H1 (cell line): Measurements from ENCODE around the gene TMEM243. TPM values are rescaled to one million over a fixed set of nuclear protein-coding genes. Genes with fewer than 3 reads are reported as not detected.

Source experiments
- ATF2 ChIP-seq: IDR thresholded peaks from 2 replicates; pipeline ENCODE4 v1.6.1; 2012; ENCODE audit warnings: low read length, inconsistent platforms
- JUND ChIP-seq: IDR thresholded peaks from 2 replicates; pipeline ENCODE4 v1.6.1; 2011; ENCODE audit warnings: mild to moderate bottlenecking, improper control_type of control experiment, low read length
- SIRT6 ChIP-seq: IDR thresholded peaks from one replicate; pipeline ENCODE4 v1.7.1; 2012; ENCODE audit warnings: low read length, inconsistent platforms
- polyA plus RNA-seq, 7 experiments: library from polyadenylated mRNA; depleted of rRNA in 3 of 7; stranded (reverse) in 5 of 7; unstranded in 2 of 7; fragments of >200 nt in 5 of 7; fragments of 200-250 nt in 2 of 7; gene quantifications; 1 replicate in 5 of 7; 2 replicates in 1 of 7; 4 replicates in 1 of 7; pipeline versions ENCODE4 v1.2.1 to v1.2.3, GENCODE V29; 2011 to 2013; ENCODE audit warnings: missing spikeins in 2 of 7, mixed read lengths in 2 of 7
- total RNA-seq: library from RNA; stranded (reverse); fragmentation: NEBNext Ultra II Directional; extraction: Animal tissue kit (Norgen Biotek cat#: 25700); gene quantifications from 2 replicates; pipeline ENCODE4 v1.2.1, GENCODE V29; 2021

Gene TMEM243
- total and polyA plus RNA-seq, 2 of the 8 experiments (the other 6 are each of a cell fraction or from before 2014, with no cell fraction given) = 23.7 to 27.6 TPM

- TF ChIP-seq ATF2 = no peak
- TF ChIP-seq SIRT6 = no peak
- TF ChIP-seq JUND = no peak
- TF ChIP-seq, all 59 proteins: peak for 0
Measured at GRCh38 chr7:87187120-87187519, 32.4 kb downstream of the TMEM243 start (continued).
